ENCODE data around the gene CDKN2A. TPM values are rescaled to one million over a fixed set of nuclear protein-coding genes. Genes with fewer than 3 reads are reported as not detected.

The CDKN2A gene
- total and polyA plus RNA-seq, 11 donors = 0.40 to 1.7 (median 0.85) TPM; not detected in 4

GRCh38 chr9:22031655-22032411 lies 37.6 kb upstream of the CDKN2A start:
- intact Hi-C loops (cut with DNase I) = loop anchor here in 3 of 10 donors (10.0 kb wide), 3 partner anchors 203 to 217 kb away; no protein-coding TSS in a partner anchor

GRCh38 chr9:22030101-22030598 lies 36.0 kb upstream of the CDKN2A start:
- Histone ChIP-seq H3K9me3 (no peaks in the 10 kb centered on the region), H3K27ac (peak overlapping the region in 1 of 12 donors; percentile 1), H3K27me3 (no peaks in the 10 kb centered on the region), H3K4me3 (no peak overlapping the region), H3K4me1 (peaks cover 0 to 9% (median 0%) of the 10 kb centered on the region in 12 donors), H3K36me3 (no peaks in the 10 kb centered on the region)
- DNase-seq (no peak), ATAC-seq (peak in 3 of 4 donors; percentile 16 to 74 (median 38))
- WGBS, 4 donors = 38 to 64% (median 43%) methylated on average over 1 of the region's 1 CpG
- intact Hi-C loops (cut with DNase I) = loop anchor here in 3 of 10 donors (10.0 kb wide), 3 partner anchors 205 to 215 kb away; no protein-coding TSS in a partner anchor
- no peak for TF ChIP-seq POLR2A (IDR thresholded peaks at IDR 0.05)
- no peak for TF ChIP-seq CTCF (IDR thresholded peaks at IDR 0.05)

More at GRCh38 chr9:22031655-22032411, 37.6 kb upstream of the CDKN2A start:
- Histone ChIP-seq H3K4me3 (no peak overlapping the region), H3K36me3 (no peaks in the 10 kb centered on the region), H3K4me1 (peaks cover 0 to 9% (median 0%) of the 10 kb centered on the region in 12 donors), H3K27me3 (no peaks in the 10 kb centered on the region), H3K9me3 (no peaks in the 10 kb centered on the region), H3K27ac (no peak overlapping the region)
- ATAC-seq (no peak), DNase-seq (no peak)
- TF ChIP-seq CTCF (IDR thresholded peaks at IDR 0.05) (no peak), POLR2A (IDR thresholded peaks at IDR 0.05) (no peak)
- WGBS, 4 donors = 67 to 77% (median 73%) methylated on average over 4 of the region's 4 CpGs

GRCh38 chr9:22029231-22029630 lies 35.0 kb upstream of the CDKN2A start:
- no peak for ATAC-seq
- Histone ChIP-seq H3K4me1 (peaks cover 0 to 9% (median 0%) of the 10 kb centered on the region in 12 donors), H3K27me3 (no peaks in the 10 kb centered on the region), H3K36me3 (no peaks in the 10 kb centered on the region), H3K27ac (no peak overlapping the region), H3K4me3 (no peak overlapping the region), H3K9me3 (no peaks in the 10 kb centered on the region)
- TF ChIP-seq CTCF (IDR thresholded peaks at IDR 0.05) (no peak), POLR2A (IDR thresholded peaks at IDR 0.05) (no peak)
- WGBS, 4 donors = 56 to 74% (median 64%) methylated on average over 4 of the region's 4 CpGs
- intact Hi-C loops (cut with DNase I) = no loop called here
- DNase-seq = no peak

DNA sequence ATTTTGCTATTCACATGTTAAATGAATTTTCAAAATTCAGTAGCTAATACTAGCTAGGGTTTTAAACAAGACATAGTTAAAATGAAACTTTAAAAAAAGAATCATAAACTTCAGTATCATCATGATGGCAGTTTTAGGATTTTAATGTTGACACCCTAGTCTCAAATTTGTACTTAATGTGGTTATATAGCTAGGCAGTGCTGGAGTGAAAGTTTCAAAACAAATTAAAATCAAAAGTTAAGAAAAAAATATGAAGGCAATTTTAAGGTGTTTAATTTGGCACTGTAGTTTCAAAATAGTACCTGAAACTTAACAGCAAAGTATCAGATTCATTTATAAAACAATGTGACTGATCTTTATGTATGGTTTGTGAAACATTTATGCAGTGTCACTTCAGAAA lies 34.2 kb upstream of the CDKN2A start:
- intact Hi-C loops (cut with DNase I) = no loop called here
- Histone ChIP-seq H3K4me1 (peaks cover 0 to 9% (median 0%) of the 10 kb centered on the region in 12 donors), H3K4me3 (no peak overlapping the region), H3K27me3 (no peaks in the 10 kb centered on the region), H3K9me3 (no peaks in the 10 kb centered on the region), H3K27ac (no peak overlapping the region), H3K36me3 (no peaks in the 10 kb centered on the region)
- DNase-seq (no peak), ATAC-seq (no peak)
- no peak for TF ChIP-seq POLR2A (IDR thresholded peaks at IDR 0.05)
- no peak for TF ChIP-seq CTCF (IDR thresholded peaks at IDR 0.05)
